Fibroblast of skin of back (primary cell): Measurements from ENCODE around the gene APBA2.

Experiments
- DNase-seq: peaks from one replicate; pipeline ENCODE4 v3.0.0-alpha.2; 2013

Gene APBA2

DNA sequence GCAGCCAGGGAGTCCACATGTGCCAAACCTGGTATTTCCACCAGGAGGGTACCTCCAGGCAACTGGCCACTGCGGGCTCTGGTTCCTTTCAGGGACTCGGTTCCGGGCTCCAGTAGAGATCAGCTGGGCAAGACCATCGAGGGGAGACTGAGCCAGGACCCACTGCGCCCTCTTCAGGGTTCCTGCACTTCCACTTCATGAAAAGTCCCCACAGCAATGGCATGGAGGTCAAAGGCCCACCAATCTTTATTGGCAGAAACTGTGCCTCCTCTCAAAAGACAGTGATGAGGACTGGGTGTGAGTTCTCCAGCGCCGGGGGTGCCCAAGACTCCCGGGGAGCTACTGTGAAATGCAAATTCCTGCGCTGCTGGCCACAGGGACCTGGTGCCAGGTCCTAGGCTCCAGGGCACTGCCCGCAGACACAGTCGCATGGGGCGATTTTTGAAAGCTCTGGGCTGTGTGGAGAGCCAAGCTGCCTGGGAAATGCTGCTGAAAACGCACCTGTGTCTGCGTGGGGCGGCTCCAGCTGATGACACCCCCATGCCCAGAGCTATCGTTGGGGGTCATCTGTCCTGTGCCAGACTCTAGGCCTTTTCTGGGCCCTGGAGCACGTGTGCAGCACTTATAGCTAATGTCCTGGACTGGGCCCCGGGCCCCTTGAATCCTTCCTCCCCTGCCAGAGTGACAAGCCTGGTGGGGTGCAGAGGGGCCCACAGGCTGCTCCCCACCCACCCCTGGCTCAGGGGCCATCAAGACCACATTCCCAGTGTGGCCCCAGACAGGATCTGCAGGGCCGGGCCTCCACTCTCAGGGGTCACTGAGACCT lies 239.8 kb downstream of the APBA2 start:
- no peak for DNase-seq

DNA sequence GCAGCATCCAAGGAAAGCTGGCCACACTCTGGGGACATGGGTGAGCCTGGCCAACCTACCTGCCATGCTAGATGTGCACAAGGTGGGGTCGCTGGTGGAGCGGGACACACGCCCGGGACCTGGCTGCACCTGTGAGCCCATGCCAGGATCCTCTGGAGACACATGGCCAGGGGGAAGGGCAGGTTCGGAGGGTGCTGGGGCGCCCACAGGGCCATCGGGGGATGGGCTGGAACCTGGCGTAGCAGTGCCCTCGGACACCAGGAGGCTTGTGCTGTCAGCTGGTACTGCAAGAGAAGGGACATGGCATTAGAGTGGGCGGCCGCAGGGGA lies 240.4 kb downstream of the APBA2 start:
- DNase-seq, result no peak

GRCh38 chr15:29126821-29127461 lies 241.2 kb downstream of the APBA2 start:
- no peak for DNase-seq

DNA sequence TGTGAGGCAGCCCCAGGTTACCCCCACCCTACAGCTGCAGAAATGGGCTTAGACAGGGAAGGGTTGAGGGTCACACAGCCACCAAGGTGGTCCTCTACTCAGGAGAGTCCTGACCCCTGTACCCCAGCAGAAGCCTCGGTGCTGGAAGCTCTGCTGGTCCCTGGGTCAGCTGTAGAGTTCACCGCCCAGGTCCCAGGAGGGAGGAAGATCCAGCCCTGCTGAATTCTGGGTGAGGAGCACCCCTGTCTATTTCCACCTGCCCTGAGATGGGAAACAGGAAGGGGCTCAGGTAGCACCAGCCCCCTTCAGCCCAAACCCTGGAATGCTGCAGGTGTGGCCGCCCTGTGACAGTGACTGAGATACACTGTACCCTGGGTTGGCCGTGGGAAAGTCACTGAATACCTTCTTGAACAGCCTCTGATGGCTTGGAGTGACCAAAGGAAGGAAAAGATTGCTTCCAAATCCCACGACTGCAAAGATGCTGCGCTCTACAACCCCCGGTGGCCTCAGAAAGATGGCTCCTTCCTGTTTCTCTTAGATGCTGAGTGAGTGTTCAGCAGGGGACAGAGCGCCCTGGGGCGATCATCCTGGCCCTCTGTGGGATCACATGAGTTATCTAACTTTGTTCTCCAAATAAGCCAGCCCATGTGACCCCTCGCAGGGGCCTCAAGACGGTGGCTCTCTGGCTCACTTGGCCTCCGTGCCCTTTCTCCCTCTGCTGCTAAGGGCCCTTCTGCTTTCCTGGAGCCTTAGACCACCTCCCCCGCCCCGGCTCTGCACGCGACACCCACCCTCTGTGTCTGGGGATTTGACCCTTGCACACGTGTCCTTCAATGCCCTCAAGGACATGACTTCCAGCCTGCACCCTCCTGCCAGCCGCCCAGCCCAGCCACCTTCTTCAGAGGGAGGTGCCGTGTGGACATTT lies 242.0 kb downstream of the APBA2 start:
- DNase-seq, result no peak

- no peak for DNase-seq
Measured at GRCh38 chr15:29128671-29129070, 242.9 kb downstream of the APBA2 start.

- DNase-seq, result no peak
Measured at GRCh38 chr15:29129221-29129620, 243.4 kb downstream of the APBA2 start.

- DNase-seq, result no peak
Measured at GRCh38 chr15:29129926-29130325, 244.2 kb downstream of the APBA2 start.

DNA sequence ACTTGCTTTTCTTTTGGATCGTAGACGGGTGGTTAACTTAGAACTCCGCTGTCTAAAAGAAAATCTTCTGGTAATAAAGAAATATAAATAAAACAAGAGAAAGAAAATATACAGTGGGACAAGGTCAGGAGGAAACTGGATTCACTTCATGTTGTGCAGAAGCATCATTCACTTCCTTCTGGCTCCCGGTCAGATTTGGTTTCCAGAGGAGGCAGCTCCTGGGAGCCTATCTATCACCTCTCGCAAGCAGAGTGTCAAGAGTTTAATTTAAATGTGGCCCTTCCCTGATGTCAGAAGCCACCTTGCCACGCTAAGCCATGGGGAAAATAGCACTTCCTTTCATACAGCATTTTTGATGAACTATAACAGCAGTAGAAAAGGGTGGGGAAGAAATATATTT lies 244.7 kb downstream of the APBA2 start:
- DNase-seq, result no peak

GRCh38 chr15:29130951-29131839 lies 245.4 kb downstream of the APBA2 start:
- DNase-seq, result no peak

- no peak for DNase-seq
Measured at GRCh38 chr15:29131840-29132420, 246.2 kb downstream of the APBA2 start.

- no peak for DNase-seq
Measured at GRCh38 chr15:29132735-29133181, 247.0 kb downstream of the APBA2 start.

DNA sequence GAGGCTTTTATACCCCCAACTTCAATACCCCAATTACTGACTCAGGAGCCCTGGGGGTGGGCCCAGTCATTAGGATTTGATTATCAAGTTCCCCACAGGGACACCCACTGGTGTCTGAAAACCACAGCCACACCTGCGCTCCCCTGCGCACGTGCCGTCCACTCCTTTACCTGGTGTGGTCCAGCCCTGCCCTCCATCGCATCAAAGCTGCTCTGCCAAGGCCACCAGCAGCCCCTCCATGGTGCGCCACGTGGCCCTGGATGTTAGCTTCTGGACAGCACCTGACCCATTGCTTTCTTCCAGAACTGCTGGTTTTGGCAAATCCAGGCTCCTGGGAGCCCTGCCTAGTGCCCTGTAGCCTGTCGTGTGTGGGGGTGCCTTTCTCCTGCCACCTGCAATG lies 247.5 kb downstream of the APBA2 start:
- DNase-seq, result no peak

DNA sequence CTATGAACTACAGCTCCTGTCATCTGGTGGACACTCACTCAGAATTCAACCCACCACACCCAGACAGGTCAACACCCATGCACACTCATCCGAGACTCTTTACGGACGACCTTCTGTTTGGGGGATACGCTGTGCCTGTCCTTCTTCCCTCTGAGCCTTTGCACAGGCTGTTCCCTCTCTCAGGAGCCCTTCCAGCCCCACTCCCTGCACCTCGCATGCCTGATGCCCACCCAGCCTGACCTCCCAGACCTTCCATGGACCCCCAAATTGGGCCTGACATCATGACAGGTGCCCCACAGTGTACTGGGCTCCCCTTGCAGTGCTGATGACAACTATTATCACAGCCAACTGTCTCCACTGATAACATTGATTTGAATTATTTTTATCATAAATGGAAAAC lies 248.0 kb downstream of the APBA2 start:
- no peak for DNase-seq

DNA sequence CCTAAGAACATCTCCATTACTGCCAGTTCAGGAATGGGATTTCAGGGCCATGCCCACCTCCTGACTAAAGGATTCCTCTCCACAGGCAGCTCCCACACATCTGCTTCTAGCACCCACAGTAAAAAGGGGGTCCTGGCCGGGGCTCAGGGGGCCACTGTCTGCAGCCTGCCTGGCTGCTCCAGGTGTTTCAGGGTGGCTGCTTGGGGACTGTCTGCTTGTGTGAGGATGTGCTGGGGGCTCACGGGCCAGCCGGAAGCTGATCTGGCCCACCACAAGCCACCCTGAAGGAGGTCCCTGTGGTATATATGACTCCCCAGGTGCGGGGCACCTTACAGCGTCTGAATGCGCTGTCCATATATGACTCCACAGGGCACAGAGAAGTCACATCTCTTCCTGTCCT lies 248.5 kb downstream of the APBA2 start:
- DNase-seq, result no peak

DNA sequence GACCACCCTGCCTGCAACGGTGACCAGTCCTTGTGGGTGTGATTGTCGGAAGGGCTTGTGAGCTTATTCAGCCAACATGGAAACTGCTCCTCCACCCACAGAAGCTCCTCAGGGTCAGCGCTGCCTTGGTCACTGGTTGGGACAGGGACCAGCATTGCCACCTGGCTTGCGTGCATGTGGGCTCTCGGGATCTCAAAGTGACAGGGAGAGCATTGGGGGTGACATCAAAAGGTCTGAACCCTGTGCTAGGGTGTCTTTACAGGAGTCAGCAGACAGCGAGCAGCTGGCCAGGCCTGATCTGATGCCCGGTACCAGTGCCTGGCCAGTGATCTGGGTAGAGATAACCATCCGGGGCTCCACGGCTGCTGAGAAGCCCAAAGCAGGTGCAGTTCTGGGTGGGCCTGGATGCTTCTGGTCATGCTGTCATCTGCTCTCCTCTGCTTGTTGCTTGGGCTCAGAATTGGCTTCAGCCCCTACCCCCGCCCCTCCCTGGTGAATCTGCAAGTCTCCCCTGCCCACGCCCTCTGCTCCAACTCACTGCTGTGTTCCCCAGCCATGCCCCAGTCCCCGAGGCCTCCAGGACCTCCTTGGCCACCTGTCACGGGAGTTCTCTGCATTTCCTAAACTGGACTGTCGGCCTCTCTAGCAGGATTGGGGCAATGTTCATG lies 249.0 kb downstream of the APBA2 start:
- no peak for DNase-seq

- peak; percentile 46 for DNase-seq
Measured at GRCh38 chr15:29135309-29135657, 249.5 kb downstream of the APBA2 start.

DNA sequence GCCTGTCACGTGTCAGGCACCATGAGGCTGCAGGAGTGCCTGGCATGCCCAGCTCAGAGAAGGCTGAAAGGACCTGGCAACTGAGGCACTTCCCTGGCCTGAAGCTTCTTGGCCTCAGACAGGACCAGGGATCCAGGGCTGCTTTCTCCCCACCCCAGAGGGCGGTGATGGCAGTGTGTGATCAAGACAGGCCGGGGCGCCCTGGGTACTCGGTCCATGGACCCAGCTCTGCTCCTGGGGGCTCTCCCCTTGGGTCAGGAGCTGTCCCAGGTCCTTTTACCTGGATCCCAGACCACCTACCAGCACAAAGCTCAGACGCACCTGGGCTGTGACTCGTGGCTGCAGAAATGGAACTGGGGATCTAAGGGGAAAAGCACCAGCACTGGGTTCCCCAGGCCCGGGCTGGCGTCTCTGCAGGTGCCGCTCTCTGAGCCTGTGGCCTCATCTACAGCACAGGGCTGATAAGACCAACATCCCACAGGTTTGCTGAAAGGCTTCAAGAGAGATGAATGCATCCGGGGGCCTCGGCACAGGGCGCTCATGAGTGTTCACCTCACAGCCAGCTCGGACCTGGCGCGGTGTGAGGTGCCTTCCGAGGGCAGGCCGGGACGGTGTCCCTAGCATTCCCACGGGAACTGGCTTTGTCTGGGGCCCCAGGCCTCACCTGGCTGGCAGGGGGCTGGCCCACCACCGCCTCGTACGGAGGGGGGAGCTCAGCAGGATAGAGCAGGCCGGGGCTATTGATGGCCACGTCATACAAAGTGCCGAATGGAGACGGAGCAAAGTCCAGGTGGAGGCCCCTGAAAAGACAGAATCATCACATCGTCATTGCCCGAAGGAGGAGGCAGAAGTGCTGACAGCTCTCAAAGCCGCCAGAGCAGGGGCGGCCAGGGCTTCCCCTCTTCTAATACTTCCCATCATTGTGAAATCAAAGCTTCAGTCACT lies 250.2 kb downstream of the APBA2 start:
- DNase-seq, result no peak

GRCh38 chr15:29138260-29138659 lies 252.5 kb downstream of the APBA2 start:
- no peak for DNase-seq

GRCh38 chr15:29139072-29139471 lies 253.3 kb downstream of the APBA2 start:
- no peak for DNase-seq
